GM19099 (cell line): ENCODE results near the gene KDR.

Source experiments
- POLR2A ChIP-seq: IDR thresholded peaks from 3 replicates; pipeline ENCODE4 v1.6.1; 2011; ENCODE audit warnings: low read depth; ENCODE audit not compliant: insufficient read length; ENCODE audit errors: extremely low read depth

The KDR gene

DNA sequence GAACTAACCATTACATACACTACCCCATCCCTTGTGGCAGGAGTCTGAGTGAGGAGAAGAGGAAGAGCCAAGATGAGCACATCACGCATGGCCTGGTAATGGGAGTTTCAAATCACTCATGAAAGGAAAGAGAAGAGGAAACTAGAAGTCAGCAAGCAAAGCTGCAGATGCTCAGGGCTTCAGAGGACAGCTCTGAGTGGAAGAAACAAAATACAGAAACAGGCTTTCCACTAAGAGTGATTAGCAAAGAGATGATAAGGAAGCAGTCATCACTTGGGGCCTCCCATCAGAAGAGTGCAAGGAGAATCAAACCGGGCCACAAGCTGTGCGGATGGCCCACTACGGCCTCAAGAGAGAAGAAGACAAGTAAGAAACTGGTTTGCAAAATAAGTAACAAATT is 25.6 kb downstream of the KDR start:
- no peak for TF ChIP-seq POLR2A

DNA sequence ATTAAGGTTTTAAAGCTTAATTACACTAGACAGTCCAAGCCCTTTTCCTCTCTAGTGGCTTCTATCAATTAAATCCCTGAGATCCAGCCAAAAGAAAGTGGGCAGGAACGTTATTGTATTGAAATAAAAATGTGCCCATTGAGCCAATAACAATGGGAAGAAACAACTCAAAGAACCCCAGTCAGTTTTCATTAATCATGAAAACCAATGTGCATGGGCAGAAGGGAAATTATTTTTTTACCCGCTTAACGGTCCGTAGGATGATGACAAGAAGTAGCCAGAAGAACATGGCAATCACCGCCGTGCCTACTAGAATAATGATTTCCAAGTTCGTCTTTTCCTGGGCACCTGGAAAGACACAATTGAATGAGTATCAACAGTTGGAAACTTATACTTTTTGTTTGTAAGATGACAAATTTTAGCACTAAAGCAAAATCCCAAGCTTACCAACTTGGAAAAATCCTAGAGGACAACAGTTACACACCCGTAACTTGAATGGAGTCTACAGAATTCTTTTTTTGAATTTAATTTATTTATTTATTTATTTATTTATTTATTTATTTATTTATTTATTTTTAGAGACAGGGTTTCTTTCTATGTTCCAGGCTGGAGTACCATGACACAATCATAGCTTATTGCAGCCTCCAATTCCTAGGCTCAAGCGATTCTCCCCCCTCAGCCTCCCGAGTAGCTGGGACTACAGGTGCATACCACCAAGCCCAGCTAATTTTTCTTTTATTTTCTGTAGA is 26.8 kb downstream of the KDR start:
- TF ChIP-seq POLR2A = no peak

DNA sequence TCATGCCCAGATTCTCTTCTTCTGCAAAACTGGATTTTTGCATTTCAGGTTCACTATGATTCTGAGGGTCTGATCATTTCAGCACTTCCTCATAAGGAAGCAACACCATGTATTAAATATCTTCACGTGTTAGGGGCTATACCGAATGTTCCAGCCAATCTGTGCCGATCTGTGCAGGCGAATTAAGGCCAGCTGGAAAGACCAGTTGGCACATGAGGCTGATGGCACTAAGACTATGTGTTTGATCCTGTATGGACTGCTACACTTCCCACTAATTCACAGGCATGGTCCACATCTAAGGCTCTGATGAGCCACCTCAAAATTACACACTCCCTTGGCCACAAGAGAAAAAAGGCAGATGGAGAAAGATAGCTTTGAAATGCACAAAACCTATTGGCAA is 28.8 kb downstream of the KDR start:
- TF ChIP-seq POLR2A = no peak

DNA sequence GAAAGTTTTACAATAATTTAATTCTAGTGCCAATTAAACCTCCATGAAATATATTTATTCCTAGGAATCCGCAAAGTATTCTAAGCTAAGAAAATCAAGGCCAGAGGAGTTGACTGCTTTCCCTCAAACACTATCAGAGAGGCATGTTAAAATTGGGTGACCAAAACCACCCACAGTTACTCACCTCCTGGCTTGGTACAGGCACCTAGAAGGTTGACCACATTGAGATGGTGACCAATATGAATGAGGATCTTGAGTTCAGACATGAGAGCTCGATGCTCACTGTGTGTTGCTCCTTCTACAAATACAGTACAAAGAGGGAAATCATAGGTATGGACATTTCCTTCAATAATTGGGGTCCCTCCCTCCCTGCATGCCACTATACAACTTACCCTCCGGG is 29.4 kb downstream of the KDR start:
- no peak for TF ChIP-seq POLR2A

DNA sequence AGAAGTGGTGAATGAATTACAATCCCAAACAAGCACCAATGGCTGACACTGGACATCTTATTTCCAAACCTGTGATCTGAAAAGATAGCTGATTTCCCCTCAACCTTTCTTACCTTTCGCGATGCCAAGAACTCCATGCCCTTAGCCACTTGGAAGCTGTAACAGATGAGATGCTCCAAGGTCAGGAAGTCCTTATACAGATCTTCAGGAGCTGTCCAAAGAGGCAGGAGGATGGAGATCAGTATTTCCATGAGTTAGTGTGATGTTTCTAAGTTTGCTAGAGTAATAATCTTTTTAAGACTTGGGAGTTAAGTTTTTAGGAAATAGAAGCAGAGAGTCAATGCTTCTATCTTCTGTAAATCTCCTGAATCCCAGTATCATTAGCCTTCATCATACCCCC is 32.9 kb downstream of the KDR start:
- TF ChIP-seq POLR2A = no peak

DNA sequence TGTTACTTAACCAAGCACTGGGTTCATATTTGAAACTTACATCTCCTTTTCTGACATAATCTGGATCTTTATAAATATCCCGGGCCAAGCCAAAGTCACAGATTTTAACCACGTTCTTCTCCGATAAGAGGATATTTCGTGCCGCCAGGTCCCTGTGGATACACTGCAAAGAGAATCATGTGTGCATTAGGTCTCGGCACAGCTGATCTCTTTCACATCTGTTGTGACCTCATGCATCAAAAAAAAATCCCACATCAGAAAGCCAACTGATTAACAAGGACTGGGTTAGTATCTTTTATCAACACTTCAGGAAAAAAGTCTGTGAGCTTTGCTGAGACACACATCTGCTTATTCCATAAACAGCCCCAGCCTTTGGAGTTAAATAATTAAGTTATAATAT is 35.5 kb downstream of the KDR start:
- no peak for TF ChIP-seq POLR2A

DNA sequence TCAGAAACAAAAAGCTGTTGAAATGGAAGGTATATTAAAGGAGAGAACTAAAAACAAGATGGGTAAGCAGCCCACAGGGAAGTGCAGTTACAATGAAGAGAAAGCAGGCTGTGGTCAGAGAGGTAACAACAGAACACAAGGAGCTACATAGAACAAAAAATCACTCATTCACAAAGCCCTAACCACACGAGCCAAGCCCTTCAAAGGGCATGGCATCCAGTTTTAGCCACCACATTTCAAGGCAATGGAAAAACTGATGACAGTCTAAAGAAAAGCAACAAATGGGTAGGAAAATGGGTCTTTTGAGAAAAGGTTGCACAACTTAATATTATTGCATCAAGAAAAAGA is 37.5 kb downstream of the KDR start:
- no peak for TF ChIP-seq POLR2A

DNA sequence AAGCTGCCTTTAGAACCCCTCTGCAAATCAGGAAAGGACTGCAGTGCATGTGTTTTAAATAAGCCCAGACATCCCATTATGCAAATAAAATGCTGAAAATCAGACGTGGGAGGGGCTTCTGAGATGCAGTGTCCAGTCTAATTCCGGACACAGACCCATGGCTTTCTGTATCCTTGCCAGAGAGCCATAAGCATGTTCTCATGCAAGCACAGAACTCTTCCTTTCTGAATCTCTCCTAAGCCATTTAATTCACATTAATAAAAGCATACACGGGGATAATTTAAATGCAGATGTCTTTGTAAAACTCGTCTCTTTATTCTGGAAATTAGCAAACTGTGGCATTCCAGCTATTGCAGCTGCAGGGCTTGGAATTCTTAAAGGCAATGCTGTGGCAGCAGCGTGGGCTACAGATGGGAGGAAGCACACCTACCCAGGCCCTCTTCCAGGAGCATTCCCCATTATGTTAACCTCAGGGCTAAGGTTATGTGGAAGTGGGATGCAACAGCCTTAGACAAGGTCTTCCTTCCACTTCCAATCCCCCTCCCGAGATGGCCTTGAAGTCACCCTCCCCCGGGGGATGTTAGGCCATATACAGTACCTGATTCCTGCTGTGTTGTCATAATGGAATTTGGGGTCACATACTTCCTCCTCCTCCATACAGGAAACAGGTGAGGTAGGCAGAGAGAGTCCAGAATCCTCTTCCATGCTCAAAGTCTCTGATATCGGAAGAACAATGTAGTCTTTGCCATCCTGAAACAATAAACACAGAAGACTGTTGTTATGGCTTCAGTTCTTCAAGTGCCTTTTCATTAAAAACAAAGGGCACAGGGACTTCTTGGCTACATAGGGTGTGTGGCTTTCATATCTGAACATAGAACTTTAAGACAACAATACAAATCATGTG is 38.1 kb downstream of the KDR start:
- TF ChIP-seq POLR2A = no peak

DNA sequence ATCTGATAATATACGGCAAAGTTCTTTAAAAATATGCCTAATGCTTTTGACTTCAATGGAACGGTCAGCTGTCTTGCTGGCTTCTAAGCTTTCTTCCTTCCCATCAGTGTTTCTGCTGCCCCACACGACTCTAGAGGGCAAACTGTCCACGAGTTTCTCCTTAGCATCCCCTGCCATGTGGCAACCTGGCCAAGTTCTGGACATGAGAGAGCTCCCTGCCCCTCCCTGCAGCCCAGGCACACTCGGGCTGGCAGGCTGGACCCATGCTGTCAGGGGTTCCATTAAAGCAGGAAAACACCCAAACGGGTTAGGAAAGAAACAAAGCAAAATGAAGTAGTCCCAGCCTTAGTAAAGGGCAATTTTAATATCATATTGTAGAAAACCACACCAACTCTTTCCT is 38.8 kb downstream of the KDR start:
- TF ChIP-seq POLR2A = no peak

DNA sequence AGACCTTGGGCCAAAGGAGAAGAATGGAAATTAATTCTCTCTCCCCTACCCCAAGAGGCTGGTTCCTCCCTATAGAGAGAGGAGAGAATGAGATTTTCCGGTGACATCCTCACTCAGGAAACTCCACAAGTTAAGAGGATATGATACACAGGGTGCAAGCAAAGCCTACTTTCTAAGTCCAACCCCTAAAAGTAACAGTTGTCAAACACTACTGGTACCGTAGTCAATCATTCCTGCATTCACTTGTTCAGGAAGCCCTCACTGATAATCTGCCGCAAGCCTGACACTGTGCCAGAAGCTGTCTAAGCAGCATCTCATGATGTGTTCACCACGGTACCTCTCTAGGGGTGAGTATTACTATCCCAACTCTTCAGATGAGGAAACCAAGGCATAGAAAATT is 41.7 kb downstream of the KDR start:
- no peak for TF ChIP-seq POLR2A

DNA sequence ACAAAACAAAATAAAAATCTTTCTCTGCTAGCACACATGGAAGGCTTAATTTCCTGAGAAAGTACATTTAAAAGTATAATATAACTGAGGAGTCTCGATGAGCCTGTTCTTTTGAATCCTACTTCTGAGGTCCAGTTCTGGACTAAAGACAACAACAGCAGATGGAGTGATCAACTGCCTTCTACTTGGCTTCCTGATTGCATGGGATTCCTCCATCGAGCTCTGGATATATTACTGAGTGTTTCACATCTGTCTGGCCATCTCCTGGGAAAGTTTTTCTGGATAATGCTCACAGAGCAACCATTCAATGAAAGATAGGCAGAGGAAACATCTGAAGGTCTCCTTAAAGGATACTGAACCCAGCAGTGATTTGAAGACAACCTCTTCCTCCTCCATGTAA is 42.6 kb downstream of the KDR start:
- TF ChIP-seq POLR2A = no peak

DNA sequence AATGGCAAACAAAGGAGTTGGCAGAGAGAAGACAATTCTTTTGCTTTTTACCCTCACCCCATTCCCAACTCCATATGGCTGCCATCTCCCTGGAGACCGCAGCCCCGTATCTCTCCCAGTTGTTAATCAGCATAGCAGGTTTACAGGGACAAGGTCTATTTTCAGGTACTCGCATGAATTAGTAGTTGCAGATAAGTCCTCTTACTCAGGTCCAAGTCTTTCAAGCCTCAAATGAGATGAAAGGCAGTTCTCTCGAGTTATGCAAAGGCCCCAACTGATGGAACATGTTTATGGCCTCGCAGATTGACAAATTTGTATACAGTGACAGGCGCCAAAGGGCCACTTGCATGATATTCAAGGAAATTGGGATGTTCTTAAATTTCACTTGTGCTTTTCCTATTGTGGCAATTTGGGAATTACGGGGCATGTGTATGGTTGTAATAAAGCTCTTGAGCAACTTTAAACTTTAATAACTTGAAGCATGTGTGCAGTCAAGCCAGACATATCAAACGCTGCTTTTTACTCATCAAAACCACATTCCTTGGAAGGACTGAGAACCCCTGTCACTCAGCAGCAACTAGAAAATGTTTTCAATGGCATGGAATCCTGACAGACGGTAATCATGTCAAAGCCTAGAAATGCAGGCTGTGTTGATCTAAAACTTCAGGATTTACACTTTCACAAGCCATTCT is 45.1 kb downstream of the KDR start:
- no peak for TF ChIP-seq POLR2A

DNA sequence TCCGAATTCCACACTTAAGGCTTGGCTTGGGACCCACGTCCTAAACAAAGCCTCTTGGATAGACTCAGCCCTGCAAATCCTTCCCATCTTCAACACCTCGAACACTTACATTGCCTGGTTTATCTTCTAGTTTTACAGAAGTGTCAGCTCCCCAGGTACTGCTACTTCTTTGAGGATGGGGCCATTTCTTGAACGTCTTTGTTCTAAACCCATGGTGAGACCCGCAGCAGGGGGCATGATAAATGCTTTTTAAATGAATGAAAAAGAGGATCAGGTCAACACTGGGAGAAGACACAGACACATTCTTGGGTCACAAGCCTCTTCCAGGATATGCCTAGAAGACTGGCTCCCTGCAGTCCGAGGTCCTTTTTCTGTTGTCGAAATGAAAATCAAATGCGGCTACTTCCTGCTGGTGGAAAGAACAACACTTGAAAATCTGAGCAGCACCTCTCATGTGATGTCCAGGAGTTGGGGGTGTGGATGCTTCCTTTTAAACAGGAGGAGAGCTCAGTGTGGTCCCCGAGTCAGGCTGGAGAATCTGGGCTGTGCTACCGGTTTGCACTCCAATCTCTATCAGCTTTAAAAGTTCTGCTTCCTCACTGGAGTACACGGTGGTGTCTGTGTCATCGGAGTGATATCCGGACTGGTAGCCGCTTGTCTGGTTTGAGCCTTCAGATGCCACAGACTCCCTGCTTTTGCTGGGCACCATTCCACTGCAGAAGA is 45.8 kb downstream of the KDR start:
- no peak for TF ChIP-seq POLR2A

DNA sequence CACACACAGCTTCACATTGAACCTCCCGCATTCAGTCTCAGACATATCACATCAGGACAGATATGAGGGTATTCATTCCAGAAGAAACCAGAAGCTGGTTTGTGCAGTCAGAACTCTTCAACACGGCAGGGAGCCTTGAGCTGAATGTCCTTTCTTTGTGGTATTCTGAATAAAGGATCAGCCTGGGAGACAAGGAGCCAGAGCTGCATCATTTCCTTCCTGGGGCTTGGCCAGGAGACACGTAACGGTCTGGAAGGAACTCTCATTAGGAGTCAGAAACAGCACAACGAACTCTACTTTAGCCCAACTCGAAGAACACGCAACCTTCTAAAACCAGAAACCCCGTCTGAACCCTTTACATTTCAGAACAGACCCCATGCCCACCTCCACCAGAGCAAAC is 46.4 kb downstream of the KDR start:
- TF ChIP-seq POLR2A = no peak

DNA sequence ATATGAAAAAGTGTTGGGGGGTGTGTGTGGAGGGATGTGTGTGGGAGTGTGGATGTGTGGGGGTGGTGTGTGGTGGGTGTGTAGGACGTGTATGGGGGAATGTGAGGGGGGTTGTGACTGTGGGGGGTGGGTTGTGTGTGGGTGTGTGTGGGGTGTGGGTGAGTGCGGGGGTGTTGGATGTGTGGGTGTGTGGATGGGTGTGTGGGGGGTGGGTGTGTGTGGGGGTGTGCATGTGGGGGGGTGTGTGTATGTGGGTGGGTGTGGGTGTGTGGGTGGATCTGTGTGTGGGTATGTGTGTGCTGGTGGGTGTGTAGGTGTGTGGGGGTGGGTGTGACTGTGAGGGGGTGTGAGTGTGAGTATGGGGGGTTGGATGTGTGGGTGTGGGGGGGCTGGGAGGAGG is 47.8 kb downstream of the KDR start:
- TF ChIP-seq POLR2A = no peak
